DMS79 (cell line): ENCODE data around the gene OSBPL10.
"Not testable (repeated sequence)": the region's sequence is repeated elsewhere in the genome, so short reads cannot be mapped to it uniquely, and the experiment has no call there.

Source experiments
- DNase-seq: peaks from one replicate; lab custom pipeline; 2025; lab: John Stamatoyannopoulos, UW

OSBPL10 gene

DNA sequence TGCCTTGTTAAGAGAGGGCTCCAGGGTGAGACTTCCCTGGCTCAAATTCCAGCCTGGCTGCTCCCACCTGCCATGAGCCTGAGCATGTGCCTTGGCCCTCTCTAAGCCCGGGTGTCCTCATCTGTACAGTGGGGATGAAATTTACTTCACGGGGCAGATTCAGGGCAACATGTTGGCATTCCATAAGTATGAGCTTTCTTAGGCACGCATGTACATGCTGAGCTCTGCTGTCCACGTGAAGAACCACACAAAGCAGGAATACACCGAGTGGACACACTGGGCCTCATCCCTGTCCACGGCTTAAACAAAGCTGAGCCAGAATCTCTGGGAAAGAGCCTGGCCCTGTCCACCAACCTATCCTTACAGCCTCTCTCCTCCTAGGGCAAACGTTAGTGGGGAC lies 167.4 kb downstream of the OSBPL10 start:
- DNase-seq, result no peak

DNA sequence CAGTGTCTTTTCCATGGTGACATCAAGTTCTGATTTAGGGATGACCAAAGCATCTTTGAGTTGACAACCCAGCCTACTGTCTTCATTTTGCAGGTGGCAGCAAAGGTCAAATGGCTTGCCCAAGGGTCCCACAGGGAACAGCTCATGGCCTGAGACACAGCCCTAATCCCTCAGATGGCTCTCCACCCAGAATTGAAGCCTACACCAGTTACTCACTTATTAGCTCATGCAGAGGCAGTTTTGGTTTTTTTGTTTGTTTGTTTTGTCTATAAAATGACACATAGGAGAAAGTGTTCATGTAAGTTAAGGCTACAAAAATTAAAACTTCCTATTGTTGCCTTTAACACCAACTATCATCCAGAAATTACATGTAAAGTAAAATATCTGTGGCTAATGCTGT lies 167.9 kb downstream of the OSBPL10 start:
- DNase-seq, result no peak

DNA sequence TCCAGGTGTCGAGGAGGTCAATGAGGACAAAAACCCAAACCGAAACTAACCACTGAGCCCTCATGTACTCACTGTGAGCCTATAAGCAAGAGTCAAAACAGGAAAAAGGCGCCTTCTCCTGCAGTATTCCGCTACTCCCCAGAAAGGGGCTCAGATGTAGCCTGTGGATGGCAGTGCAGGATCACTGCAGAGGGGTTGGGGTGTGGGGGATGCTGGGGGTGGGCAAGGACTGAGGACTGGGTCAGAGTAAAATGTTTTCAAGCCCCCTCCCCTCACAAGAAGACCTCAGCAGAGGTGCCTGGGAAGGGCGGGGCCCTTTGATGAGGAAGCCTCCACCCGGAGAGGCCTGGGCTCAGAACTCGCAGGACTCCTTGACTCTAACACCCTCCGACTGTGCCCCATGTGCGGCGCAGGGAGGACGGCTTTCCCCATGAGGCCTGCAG lies 170.1 kb downstream of the OSBPL10 start:
- no peak for DNase-seq

DNA sequence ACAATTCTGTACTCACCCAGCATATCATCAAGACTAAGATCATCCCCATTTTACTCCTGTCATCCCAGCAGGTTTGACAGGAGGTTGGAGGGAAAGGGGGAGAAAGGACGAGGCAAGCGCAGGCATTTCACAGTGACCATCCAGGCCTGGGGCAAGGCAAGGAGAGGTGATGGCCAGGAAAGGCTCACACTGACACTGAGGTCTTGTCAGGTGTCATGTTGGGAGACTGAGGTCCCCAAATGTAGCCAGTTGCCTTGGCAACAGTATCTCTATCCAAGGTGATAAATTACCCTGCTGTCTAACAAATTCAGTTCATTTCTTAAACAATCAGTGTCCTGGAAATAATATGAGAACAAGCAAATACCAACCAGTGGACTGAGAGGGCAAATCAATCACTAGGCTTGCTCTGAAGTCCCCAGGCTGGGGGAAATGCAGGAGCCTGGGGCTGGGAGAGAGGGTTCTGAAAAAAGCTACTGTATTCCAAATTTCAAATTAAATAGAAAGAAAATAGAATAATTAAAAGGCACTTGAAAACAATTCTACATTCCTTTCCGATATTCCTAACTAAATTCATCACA lies 172.8 kb downstream of the OSBPL10 start:
- DNase-seq, result no peak

DNA sequence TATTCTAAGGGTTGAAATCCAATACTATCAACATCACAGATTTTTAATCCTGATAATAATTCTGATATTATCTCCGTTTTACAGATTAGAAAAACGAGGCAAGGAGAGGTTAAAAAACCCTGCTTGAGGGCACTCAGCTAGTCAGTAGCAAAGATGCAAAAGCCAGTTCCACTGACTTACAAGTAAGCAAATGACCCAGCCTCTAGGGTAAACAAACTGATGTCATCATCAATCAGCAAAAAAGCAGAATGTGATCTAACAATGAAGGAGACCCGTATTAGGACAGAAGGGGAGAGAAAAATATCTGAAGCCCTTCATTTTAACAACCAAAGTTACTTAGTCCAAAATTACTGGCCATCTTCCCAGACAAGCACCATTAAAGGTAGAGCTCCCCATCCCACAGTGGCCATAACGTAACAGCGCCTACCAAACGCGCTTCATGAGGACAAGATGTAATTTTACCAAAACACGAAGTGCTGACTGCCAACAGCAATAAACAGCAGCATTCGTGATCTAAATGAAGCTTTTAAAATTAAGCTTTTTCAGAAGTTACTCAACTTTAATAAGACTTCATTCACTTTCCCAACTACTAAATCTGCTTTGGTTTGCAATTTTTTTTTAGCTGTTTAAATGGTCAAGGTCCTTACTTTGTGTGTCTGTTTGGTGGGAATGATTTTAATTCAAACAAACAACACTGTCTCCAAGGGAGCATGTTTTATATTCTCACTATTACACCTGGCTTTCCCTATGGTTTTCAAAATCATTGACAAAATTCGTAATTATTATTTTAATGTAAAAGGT lies 176.6 kb downstream of the OSBPL10 start:
- DNase-seq, result no peak

DNA sequence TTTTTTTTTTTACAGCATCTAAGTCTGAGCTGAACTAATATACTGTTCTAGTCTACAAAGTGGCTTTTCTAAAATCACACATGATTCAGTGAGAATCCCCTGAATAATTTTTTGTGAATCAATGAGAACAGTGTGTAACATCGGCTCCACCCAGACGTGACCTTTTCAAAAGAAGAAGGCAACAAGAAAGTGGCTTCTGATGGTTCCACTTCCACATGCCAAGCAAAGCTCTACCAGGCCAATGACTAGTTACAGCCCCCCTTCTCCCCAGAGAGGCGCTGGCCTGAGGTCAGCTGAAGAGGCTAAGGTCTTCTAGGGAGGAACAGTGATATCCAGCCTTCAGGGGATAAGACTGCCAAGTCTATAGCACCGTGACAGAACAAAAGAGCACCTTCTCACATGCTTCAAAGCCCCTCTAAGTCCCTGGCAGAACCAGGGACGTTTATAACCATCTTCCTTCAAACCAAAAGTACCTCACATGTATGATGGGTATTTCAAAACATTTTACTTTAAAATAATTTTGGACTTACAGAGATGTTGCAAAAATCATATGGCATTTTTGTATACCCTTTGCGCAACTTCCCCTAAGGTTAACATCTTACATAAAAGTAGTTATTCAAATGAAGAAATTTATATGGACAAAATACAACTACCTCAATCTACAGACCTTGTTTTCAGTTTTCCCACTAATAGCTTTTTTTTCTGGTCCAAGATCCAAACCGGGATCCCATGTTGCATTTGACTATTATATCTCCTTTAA lies 177.9 kb downstream of the OSBPL10 start:
- DNase-seq, result no peak

DNA sequence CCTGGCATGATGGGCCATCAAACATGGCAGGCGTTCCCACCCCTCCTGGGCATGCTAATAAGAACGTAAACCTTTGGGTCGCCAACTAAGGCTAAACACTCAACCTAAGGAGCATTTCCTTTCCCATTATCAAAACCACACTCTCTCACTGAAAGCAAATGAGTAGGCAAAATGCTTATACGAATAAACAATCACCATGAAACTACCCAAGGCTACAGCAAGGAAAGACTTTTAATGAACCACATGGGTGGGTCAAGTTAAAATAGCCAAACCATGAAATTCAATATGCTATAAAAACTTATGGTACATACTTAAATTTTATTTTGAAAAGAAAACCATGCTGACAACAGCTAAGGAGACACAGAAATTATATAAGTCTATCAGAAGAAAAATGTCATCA lies 180.6 kb downstream of the OSBPL10 start:
- no peak for DNase-seq

DNA sequence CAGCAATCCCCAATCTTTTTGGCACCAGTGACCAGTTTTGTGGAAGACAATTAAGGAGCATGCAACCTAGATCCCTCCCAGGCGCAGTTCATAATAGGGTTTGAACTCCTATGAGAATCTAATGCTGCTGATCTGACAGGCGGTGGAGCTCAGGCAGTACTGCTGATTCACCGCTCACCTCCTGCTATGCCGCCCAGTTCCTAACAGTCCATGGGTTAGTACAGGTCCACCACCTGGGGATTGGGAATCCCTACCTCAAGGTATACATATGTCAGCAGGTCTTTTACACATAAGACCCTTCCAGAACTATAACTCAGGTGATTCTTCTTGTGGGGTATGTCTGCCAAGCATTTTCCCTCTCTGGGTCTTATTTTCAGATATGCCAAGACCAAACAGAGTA lies 182.2 kb downstream of the OSBPL10 start:
- no peak for DNase-seq

DNA sequence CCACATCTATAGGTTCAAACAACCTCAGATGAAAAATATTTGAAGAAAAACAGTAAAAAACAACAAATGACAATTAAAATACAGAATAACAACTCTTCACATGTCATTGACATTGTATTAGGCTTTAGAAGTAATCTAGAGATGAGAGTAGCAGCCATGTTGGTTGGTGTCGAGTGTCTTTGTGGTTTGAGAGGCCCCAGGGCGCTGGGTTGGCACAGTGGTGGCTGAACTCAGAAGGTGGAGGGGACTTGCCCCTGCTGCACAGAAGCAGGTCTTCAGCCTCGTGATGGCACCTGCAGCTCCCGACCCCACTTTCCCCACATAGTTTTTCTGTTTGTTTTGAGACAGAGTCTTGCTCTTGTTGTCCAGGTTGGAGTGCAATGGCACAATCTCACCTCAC lies 187.2 kb downstream of the OSBPL10 start:
- DNase-seq, result no peak

DNA sequence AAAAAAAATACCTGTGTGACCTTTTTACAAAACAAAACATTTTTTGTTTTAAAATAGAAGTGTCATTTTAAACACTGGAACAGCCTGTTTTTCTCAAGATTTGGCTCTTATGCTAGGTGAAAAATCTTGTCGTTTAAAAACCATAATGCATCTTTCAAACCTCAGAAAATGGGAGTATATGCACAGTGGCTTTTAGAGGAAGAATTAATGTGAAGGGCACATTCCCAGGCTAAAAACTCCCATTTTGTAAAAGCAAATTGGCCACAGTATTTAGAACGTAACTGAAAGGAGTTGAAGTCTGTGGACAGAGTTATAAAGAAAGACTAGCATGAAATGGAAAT lies 190.0 kb downstream of the OSBPL10 start:
- DNase-seq, result no peak

DNA sequence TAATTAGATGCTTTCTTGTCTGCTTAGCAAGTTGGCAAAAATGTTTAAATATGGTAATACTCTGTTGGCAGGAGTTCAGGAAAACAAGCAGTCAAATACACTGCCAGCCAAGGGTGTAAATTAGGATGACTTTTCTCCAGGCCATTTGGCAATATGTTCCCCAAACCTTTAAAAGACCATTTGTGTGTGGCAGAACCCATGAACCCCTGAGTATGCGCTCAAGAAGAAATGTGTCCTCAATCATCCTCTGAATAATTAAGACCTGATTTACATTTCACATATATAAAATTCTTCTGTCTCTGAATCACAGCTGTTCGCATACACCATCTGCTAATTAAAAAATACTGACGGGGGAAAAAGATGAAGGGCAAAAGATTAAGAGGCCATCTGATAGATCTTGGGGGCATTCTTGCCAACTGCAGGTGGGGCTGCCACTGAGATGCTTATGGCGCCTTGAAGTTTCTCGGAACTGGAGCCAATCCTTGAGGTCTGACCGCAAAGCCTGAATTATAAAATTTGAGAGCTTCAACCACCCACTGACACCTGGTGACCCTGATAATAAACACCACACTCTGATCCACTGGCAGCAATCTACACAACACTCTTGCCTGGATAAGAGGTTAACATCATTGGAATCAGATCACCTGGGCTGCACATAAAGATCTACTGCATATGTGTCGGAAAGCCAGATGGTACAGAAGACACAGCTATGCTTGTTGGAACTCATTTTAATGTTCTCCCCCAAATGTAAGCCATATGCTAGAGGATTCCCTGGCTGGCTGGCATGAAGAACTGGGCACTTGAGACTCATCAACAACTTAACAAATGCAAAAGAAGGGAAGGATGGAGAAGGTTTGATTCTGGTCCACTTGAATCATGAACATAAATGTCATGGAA lies 190.6 kb downstream of the OSBPL10 start:
- peak; percentile 33 for DNase-seq

DNA sequence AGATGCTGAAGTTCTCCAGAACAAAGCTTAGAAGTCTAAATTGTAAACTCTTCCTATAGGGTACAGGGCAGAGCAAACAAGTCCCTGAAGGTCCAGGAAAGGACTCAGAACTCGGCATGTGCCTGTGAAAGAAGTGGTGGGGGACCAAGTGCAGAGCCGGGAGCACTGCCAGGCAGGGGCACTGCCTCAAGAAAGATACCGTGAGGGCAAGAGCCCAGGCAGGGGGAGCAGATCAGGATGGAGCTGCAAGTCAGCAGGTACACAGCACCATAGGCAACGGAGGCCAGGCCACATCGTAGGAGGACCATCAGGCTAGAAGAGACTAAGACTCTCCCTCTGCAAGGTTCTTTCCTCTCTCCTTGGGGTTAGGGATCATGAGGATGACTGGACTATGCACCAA lies 191.6 kb downstream of the OSBPL10 start:
- no peak for DNase-seq

DNA sequence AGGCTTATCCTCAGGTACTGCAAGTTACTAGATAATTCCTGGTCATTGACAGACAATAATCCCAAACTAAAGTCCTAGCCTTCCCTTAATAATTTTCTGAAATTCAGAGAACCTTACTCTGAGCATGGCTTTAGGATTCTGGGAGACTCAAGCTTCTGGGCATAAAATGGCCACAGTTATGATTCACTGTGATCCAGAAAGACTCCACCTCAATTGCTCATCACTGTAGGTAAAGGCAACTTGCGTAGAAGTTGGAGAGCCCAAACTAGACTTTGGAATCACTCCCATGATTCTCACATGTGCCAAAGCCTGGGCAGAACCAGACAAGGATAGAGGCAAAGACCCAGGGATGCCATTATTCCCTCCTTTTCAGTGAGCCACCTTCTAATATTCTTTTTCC lies 195.3 kb downstream of the OSBPL10 start:
- no peak for DNase-seq

DNA sequence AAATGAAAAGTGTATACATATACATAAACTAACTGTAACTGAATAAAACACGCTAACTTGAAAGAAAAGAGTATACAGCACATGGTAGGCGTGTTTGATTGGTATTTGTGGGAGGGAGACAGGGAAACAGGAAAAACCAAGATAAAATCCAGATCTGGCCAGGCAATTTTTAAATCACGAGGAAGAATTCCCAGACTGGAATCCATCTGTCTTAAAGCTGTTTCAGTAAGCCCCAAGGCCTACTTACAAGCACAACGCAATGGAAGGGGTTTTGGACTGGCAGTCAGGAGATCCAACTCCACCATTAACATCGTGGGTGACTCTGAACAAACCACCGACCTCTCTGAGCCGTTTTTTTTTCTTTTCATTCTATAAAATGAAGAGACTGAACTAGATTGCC lies 195.8 kb downstream of the OSBPL10 start:
- no peak for DNase-seq

DNA sequence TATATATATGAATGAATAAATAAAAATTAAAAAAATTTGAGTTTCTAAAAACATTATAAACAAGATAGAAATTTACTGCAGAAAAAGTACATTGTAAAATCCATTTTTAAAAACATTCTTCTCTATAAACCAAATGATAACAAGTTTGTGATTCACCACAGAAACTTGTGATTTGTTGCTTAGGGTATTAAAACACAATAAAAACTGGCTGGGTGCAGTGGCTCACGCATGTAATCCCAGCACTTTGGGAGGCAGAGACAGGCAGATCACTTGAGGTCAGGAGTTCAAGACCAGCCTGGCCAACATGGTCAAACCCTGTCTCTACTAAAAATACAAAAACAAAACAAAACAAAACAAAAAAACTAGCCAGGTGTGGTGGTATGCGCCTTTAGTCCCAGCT lies 197.2 kb downstream of the OSBPL10 start:
- not testable (repeated sequence) for DNase-seq

DNA sequence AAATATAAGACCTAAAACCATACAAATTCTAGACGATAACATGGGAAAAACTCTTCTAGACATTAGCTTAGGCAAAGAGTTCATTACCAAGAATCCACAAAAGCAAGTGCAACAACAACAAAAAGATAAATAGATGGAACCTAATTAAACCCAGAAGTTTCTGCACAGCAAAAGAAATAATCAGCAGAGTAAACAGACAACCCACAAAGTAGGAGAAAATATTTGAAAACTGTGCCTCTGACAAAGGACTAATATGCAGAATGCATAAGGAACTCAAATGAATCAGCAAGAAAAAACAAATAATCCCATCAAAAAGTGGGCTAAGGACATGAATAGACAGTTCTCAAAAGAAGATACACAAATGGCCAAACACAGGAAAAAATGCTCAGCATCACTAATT lies 198.8 kb downstream of the OSBPL10 start:
- DNase-seq, result not testable (repeated sequence)

DNA sequence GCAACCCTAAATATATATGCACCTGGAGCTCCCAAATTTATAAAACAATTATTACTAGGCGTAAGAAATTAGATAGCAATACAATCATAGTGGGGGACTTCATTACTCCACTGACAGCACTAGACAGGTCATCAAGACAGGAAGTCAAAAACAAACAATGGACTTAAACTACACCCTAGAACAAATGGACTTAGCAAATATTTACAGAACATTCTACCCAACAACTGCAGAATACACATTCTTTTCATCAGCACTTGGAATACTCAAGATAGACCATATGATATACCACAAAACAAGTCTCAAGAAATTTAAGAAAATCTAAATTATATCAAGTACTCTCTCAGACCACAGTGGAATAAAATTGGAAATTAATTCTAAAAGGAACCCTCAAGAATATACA lies 201.5 kb downstream of the OSBPL10 start:
- DNase-seq, result no peak

DNA sequence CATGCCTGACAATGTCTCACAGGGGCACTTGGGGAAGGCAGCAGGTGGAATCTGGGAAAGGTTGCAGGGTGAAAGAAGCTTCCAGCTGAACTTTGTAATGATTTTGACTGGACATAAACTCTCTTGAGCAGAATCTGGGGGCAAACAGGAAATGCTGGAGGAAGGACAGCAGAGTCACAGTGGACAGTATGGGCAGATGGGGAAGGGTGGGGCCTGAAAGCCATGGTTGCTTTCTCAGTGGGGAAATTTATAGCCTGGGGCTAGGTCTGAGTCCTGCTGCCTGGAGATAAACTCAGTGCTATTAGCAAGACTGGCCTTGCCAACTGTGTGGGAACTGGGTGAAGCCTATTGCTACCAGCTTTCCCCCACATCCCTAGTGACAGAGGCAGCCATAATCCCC lies 203.2 kb downstream of the OSBPL10 start:
- no peak for DNase-seq

DNA sequence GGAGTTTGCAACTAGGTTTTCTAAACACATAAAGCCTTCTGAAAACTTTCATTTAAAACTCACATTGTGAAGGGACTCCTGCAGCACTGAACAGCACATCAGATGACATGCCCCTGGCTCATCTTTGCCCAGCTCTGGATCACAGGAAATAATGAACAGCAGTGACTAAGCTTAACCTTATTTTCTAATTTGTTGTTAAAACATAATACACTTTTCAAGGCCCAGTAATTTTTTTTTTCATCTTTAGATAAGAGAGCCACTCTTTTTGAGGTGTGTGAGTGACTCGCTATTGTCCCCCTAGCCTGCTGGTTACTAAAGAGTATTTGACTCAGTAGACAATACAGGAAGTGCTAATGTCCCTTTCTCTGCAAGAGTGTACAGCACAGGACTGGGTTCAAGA lies 204.0 kb downstream of the OSBPL10 start:
- DNase-seq, result no peak

DNA sequence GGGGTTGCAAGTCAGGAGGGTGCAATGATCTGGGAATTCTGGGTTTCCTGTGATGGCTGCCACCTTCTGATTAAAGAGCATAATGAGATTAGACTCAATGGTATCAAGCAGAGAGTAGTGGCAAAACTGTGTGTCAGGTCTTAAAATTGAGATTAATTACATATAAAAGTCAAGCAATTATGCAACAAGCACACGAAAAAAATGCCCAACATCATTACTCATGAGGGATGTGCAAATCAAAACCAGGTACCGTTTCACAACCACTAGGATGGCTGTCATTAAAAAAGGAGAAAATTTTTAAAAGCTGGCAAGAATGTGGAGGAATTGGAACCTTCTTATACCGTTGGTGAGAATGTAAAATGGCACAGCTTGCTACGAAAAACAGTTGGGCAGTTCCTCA lies 205.0 kb downstream of the OSBPL10 start:
- DNase-seq, result no peak

DNA sequence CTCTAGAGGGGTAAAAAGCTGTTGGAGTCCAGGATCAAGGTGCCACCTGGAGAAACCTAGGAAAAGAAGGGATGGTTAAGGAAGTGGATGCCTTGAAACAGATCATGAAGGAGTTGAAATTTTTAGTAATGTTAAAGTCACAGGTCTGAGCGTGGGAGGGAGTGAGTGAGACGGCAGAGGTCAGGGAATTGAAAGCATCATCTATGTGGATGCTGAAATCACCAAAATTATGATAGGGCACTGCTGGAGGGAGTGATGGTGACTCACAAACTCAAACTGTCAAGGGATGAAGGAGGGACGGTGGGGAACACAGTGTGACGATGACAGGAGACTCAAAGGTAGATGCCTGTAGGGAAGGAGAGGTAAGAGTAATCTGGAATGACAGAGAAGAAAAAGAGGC lies 205.7 kb downstream of the OSBPL10 start:
- DNase-seq, result no peak

DNA sequence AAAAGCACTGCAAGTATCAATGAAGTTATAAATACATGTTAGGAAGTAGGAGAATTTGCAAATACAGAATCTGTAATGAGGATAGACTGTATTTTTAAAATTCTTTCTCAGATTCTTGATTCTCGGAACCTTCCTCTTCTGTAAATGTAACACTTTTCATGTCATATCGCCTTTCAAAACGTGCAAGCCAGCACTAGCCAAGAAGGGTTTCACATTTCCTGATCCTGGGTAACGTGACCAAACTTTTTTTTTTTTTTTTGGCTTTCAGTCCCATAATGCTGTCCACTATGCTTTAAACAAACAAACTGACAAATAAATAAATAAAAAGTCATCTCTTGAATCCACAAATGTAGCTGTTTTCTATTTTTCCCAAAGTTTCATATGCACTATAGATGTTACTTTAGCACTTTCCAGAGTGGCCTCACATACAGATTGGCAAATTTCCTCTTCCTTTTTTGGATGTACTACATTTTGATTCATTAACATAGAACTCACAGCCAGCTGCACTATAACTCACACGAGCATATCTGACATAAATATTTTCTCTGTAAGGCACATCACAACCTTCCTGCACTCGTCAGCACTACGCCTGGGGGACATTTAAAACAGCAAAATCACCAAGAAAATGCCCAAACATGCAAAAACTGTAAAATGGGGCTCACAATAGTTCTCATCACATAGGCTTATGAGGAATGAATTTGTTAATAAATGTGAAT lies 208.1 kb downstream of the OSBPL10 start:
- DNase-seq, result no peak
